Measurements from ENCODE around the gene BFAR.
"Not testable (repeated sequence)": the region's sequence is repeated elsewhere in the genome, so short reads cannot be mapped to it uniquely, and the experiment has no call there.

The BFAR gene, protein sequence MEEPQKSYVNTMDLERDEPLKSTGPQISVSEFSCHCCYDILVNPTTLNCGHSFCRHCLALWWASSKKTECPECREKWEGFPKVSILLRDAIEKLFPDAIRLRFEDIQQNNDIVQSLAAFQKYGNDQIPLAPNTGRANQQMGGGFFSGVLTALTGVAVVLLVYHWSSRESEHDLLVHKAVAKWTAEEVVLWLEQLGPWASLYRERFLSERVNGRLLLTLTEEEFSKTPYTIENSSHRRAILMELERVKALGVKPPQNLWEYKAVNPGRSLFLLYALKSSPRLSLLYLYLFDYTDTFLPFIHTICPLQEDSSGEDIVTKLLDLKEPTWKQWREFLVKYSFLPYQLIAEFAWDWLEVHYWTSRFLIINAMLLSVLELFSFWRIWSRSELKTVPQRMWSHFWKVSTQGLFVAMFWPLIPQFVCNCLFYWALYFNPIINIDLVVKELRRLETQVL

DNA sequence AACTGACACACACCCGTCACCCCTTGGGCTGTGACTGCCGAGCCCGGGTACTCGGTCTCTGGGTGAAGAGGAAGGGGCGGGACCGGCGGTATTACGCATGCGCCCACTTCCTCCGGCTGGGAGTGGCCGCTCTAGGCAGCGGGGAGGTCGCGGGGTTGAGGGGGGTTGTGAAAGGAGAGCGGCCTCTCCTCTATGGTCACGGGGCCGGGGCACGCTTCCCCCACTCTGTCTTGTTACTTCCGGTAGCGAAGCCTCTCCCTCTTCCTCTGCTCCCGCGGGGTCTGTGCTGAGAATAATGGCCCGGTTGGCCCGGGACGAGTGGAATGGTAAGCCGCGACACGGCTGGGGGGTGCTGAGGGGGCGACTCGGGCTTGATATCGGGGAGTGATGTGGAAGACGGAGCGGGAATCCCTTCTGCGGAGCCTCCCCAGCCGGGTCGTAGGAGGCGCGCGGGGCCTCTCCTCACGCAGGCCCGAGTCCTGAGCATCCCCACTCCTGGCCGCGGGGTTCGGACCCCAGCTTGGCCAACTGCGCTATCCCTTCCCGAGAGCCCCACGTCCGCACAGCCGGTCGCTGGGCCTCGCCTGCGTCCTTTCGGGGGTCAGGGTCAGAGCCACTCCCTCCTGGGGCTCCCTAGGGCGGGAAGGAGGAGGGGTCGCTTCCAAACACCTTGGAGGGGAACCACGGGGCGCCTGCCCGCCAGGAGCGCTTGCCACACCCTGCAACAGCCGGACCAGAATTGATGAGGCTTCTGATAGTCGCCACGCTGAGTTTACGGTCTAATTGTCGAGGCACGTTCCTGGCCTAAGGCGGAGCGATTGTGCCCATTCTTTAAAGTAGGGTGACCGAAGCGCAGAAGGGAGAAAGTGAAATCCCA lies at the start of gene BFAR:
Gene BFAR (plus strand): TSS at position 259 of the 877 bp plus-strand sequence. CDS start 11,396 bp downstream, outside the sequence.
- peak; percentile 98 for DNase-seq (ENCODE audit: low spot score)

DNA sequence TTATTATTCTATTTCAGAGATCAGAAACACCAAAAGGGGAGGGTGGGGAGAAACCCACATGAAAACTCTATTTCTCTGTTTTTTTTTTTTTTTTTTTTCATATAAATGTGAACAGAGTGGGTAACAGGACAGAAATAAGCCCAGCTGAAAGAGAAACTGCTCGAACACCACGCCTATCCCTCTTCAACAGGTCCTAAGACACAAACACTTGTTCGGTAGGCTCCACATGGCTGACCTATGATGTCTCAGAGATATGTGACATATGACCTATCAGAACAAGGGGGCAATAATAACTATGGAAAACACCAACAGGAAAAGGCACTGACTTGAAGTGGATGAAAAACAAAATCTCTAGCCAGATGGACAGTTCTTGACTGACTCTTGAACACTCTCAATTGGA lies 47.5 kb upstream of the BFAR start:
- DNase-seq (ENCODE audit: low spot score), result no peak

DNA sequence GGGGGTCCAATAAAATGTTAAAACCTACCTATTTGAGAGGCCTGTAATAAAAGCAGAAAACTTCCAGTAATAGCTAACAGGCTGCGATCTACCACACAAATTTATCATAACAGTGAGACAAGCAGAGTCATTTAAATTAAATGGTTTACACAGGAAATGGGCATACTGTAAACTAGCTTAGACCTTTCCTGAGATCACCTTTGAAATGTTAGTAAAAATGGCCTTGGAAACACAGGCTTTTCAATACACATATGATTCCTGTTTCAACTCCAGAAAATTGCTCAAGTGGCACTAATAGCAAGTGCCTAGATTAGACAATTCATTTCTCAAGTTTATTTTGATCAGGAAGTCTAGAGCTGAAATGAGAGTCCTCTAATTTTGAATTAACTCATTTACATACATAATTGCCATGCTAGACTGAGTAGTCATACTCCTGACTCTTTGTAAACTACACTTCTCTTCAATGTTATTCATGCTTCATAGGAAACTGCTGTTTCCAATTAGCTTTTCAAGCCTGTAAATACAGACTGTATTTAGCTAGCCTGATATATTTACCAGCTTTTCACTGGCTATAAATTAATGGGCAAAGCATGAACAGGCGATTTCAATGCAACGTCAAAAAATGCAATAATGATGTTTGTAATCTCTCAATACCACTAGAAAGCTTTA lies 46.0 kb upstream of the BFAR start:
- DNase-seq (ENCODE audit: low spot score), result no peak

DNA sequence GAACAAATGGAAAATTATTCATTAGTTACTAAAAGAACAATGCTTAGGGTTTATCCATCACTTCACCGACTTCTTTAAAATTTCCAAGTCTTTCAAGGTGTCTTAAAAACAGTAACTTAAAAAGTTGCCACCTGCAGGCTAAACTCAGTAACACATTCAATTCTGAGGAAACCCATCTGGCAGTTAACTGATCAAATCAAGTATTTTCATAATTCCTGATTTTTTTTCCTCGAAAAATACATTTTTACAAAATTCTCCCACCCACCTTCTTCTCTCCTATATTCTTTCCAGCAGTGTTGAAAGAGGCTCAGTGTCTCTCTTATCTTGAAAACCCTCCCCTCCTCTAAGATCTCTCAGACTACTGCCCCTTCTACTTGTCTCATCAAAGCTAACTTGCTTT lies 32.6 kb upstream of the BFAR start:
- DNase-seq (ENCODE audit: low spot score), result peak; percentile 2

DNA sequence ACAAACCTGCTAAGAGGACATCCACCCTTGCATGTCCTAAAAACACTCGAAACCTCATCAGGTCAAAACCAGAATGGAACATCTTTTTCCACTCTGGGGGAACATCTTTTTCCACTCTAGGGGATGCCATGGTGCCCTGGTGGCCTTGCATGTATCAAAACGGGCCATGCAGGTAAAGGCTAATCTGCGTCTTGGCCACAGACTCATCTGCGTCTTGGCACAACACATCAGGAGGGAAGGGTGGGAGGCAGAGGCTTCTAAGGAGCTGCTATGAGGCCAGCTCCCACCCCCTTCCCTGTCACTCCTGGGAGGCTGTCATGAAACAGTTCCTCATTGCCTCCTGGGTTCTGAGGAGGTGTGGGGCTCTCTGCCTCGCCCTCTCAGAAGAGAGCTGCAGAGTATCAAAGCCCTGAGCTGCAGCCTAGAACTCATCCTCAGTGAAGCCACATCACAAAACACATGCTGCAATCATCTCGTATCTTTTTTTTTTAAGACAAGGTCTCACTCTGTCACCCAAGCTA lies 30.2 kb upstream of the BFAR start:
- no peak for DNase-seq (ENCODE audit: low spot score)

DNA sequence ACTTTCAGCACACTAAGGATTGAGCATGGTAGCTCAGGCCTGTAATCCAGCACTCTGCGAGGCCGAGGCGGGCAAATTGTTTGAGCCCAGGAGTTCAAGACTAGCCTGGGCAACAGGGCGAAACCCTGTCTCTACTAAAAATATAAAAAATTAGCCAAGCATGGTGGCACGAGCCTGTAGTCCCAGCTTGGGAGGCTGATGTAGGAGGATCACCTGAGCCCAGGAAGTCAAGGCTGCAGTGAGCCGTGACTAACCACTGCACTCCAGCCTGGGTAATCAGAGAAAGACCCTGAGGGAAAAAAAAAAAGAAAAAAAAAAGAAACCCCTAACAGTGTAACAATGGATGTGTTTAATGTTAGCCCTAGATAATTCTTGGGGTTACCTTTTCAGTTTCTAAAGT lies 26.6 kb upstream of the BFAR start:
- no peak for DNase-seq (ENCODE audit: low spot score)

DNA sequence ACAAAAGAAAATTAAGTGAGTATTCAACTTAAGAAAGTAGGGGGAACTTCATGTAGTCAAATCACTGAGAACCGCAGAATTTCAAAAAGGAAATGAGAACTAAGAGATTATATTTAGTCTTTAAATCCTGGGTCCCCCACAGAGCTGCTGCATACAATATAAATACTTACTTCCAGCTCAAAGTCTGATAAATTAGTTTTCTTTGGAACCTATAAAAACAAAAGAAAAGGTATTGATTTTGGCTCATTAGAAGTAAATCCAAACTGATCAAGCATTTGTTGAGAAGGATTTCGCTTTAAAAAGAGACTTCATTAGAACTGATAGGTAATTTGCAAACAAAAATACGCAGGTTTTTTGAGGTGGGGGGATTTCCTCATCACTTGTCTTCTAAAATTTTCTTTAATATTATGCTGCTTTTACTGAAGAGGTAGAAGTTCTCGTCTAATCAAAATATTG lies 24.6 kb upstream of the BFAR start:
- no peak for DNase-seq (ENCODE audit: low spot score)

DNA sequence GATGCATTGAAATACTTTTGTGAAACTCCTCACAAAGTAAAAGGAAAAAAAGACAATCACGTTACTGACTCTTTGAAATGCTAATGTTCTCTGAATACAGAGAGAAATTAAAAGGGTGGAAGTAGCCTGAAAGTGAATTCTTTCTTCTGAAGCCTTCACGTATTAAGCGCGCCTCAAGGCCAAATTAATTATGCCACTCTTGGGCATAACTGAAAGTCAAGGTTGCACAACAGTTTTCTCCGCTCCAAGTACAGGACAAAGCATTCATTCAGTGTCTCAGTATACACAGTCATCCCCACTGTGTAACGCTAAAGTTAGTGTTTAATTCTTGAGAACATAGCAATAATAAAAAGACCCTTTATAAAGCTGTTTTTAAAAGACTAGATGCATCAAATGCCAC lies 24.1 kb upstream of the BFAR start:
- DNase-seq (ENCODE audit: low spot score), result no peak

DNA sequence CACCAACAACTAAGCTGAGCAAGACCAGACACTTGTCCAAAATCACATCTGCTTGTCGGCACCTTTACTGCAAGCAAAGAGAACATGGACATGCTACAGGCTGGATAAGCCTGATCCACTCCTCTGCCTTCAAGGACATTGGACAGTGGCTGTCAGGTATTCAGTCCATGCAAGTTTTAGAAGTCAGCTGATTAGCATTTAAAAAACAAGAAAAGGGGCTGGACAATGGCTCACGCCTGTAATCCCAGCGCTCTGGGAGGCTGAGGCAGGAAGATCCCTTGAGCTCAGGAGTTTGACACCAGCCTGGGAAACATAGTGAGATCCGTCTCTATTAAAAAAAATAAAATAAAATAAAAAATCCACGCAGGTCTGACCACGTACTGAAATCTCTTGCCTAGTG lies 23.0 kb upstream of the BFAR start:
- DNase-seq (ENCODE audit: low spot score), result no peak

DNA sequence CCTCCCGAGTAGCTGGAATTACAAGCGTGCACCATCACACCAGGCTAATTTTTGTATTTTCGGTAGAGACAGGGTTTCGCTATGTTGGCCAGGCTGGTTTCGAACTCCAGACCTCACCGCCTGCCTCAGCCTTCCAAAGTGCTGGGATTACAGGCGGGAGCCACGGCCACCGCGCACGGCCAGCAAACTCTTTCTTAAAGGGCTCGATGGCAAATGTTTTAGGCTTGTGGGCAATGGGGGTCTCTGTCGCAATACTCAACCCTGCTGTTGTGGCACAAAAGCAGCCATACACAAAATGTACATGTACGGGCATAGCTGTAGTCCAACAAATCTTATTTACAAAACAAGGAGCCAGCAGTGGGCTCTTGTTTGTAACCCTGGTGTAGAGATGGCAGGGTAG lies 21.1 kb upstream of the BFAR start:
- DNase-seq (ENCODE audit: low spot score), result no peak

DNA sequence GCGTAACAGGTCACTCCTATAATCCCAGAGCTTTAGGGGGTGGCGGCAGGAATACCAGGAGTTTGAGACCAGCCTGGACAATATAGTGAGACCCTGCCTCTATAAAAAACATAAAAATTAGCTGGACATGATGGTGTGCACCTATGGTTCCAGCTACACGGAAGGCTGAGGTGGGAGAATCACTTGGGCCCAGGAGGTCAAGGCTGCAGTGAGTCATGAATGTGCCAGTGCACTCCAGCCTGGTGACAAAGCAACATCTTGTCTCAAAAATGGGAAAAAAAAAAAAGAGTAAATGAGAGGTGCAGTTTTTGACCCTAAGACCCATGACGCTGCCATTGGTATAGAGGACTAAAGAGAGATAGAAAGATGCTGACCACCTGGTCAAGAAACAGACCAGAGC lies 18.8 kb upstream of the BFAR start:
- DNase-seq (ENCODE audit: low spot score), result no peak

DNA sequence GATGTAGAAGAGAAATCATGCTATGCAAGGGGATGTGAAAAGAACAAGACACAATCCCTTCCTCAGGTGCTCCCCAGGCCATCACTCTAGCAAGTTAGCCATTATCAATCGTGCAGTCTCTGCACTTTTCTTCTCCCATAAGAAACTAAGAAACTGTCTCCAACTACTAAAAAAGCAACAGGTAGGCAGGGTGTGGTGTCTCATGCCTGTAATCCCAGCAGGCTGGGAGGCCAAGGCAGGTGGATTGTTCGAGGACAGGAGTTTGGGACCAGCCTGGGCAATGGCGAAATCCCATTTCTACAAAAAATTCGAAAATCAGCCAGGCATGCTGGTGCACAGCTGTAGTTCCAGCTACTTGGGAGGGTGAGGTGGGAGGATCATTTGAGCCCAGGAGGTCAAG lies 16.5 kb upstream of the BFAR start:
- no peak for DNase-seq (ENCODE audit: low spot score)

DNA sequence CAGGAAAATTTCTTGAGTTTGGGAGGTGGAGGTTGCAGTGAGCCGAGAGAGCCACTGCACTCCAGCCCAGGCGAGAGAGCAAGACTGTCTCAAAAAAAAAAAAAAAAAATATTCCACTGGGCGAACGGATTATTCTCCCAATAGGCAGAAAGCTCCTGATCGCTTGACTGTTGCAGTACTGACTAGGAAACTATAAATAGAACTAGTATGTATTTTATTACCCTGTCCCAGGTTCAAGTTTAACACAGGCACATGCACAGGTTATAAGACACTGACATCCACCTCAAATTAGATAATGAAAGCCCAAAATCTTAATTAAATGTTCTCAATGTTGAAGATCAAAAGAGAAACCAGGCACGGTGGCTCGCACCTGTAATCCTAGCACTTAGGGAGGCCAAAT lies 14.2 kb upstream of the BFAR start:
- no peak for DNase-seq (ENCODE audit: low spot score)

DNA sequence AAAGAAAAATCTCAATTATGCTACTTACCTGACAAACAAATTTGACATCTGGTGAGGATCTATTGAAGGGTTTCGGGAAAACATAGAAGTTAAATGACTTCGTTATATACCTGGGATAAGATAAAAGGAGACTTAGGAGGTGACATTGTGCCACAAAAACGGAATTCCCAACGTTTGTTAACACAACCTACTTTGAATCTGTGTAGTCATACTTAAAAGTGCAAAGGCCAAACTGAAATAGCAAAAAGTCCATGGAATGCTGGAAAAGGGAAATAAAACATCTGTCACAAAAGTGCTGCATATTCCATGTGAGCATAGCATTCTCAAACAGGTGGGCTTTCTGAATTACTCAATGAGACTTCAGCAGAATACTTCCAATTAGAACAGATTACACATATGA lies 5.7 kb upstream of the BFAR start:
- DNase-seq (ENCODE audit: low spot score), result no peak

DNA sequence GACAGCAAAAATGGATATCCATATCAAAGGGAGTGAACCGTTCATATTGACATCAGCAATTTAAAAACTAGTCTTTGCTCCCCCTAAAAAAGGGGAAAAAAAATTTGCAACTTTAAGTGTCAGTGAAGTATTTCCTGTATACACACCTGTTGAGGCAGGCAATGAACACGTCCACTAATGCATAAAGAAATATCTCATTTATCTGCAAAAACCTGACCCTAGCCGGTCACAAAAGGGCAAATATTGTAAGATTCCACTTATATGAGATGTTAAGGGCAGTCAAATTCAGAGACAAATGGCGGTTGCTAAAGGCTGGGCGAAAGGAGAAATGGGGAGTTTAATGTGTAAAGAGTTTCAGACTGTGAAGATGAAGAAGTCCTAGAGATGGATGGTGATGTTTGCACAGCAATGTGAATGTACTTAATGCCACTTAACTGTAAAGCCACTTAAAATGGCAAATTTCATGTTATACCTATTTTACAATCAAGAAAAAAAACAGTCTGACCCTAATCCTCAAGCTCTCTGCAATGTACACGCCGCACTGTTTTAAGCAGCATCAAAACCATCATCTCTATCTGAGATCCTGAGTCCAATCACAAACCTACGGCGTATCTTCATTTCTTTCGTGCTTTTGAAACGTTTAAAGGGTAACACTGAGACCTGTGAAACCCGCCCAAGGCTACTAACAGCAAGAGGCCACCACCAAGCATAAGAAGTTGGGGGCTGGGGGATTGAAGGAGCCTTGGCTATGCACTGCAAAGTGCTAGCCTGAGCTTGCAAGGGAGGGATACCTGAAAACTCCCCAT lies 3.7 kb upstream of the BFAR start:
- peak; percentile 4 for DNase-seq (ENCODE audit: low spot score)

DNA sequence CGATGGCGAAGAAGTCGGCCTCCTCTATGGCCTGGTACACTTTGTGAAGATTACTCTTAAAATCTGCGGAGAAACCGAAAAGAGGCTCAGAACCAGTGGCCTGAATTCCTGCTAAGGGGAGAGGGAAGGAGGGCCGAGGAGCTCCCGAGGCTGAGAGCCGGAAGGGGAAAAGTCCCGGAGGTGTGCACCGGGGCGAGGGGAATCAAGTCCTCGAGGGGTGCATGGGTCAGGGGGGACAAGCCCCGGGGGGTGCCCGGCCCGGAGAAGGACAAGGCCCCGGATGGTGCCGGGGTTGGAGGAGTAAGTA lies 3.2 kb upstream of the BFAR start:
- peak; percentile 16 for DNase-seq (ENCODE audit: low spot score)

DNA sequence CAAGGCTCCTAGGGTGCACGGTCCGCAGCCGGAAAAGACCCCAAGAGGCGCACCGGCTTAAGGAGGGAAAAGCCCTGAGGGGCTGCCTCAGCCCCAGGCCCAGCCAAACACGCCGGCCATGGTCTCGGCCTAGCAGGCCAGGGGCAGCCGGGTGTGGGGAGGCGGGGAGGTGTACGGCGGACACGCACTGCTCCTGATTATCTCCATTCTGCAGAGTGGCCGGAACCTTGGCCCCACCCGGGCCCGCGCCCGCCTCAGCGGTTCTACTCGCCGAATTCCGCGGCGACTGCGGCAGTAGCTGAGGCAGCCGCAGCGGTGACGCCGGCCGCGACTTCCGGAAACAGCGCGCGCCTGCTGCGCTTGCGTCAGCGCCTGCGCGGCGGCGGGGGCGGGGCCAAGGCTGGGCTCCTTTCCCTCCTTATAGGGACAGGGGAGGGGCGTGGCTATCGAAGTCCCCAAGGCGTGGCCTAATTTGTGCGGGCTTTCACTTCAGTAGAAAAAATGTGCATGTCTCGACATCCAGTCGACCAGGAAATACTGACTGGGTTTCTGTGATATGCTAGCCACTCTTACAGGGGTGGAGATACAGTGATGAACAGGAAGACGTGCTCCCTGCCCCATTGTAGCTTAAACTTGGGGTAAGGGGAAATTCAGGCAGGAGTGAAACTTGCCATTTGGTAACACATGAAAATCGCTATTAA lies 2.7 kb upstream of the BFAR start, which contains the start of gene PARN:
Gene PARN (minus strand): TSS at position 342 of the 701 bp plus-strand sequence. CDS start 135 bp downstream, at position 207.
- peak; percentile 98 for DNase-seq (ENCODE audit: low spot score)

DNA sequence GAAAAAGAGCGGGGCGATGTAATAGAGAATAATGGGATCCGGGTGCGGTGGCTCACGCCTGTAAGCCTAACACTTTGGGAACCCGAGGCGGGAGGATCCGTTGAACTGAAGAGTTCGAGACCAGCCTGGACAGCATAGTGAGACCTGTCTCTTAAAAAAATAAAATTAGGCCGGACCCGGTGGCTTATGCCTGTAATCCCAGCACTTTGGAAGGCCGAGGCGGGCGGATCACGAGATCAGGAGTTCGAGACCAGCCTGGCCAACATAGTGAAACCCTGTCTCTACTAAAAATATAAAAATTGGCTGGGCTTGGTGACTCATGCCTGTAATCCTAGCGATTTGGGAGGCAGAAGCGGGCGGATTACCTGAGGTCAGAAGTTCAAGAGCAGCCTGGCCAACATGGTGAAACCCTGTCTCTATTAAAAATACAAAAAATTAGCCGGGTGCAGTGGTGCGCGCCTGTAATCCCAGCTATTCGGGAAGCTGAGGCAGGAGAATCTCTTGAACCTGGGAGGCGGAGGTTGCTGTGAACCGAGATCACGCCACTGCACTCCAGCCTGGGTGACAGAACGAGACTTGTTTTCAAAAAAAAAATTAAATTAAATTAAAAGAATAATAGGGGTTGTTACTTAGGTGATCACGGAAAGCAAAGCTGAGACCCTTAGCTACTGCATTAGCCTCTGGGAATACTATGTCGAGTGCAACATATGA lies 2.0 kb upstream of the BFAR start:
- not testable (repeated sequence) for DNase-seq (ENCODE audit: low spot score)

DNA sequence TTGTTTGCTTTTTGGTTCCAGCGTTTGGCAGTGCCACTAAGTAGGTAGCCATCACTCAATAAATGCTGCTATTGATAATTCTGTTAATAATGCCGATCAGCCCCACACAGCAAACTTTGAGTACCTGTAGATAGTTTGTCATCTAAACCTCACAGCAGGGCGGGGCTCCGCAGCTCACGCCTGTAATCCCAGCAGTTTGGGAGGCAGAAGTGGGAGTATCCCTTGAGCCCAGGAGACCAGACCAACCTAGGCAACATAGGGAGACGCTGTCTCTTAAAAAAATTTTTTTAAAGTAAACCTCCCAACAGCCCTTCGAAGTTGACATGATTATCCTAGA lies 1.6 kb downstream of the BFAR start:
- no peak for DNase-seq (ENCODE audit: low spot score)

Data from kidney capillary endothelial cell (primary cell).